T-cell (primary cell): ENCODE data around the gene CBX2. TPM values are rescaled to one million over a fixed set of nuclear protein-coding genes. Genes with fewer than 3 reads are reported as not detected.

ENCODE experiments used
- ATAC-seq, 4 experiments: fragments of 200-7000 bp in 3 of 4; fragments of 150-1000 bp in 1 of 4; cut with Tn5 transposase; replicated peaks in 1 of 4; 1 replicate in 3 of 4; 2 replicates in 1 of 4; pipeline ENCODE4 v1.10.0; 2021; ENCODE audit warnings: moderate library complexity in 3 of 4, mild to moderate bottlenecking in 2 of 4, moderate number of reproducible peaks in 1 of 4
- CTCF ChIA-PET, 2 donors: fragments of 300-600 bp; sonication (Branson Sonifier 250); formaldehyde crosslinking; loops; one replicate each; lab custom pipeline; 2022; ENCODE audit warnings: antibody characterized with exemption in 2 of 2; lab: Charles Lee
- POLR2A ChIA-PET, 2 donors: fragments of 300-600 bp; sonication (Branson Sonifier 250); formaldehyde crosslinking; loops; one replicate each; lab custom pipeline; 2022; ENCODE audit warnings: antibody characterized with exemption in 2 of 2; lab: Charles Lee
- DNase-seq, 35 experiments: peaks; one replicate each; pipeline versions ENCODE4 v3.0.0 to v3.0.0-alpha.2; 2013 to 2023
- H3K27ac ChIP-seq: one replicate; pipeline ENCODE4 v1.5.1; 2013; ENCODE audit warnings: low read length
- H3K27me3 ChIP-seq, 2 experiments: replicated peaks in 1 of 2; 1 replicate in 1 of 2; 2 replicates in 1 of 2; pipeline versions ENCODE4 v1.6.1 to v1.7.0; 2013; ENCODE audit warnings: low read length in 1 of 2, mixed read lengths in 1 of 2; ENCODE audit not compliant: control insufficient read depth in 2 of 2, insufficient read depth in 2 of 2; ENCODE audit errors: extremely low read depth in 1 of 2
- H3K36me3 ChIP-seq, 2 donors: 1 replicate in 1 of 2; 2 replicates in 1 of 2; pipeline versions ENCODE4 v1.6.1 to v1.7.0; 2013; ENCODE audit warnings: low read length in 1 of 2; ENCODE audit not compliant: control insufficient read depth in 2 of 2, insufficient read depth in 1 of 2; ENCODE audit errors: extremely low read depth in 1 of 2
- H3K4me1 ChIP-seq, 2 experiments: 1 replicate in 1 of 2; 2 replicates in 1 of 2; pipeline versions ENCODE4 v1.6.1 to v1.7.0; 2013; ENCODE audit warnings: low read length in 2 of 2, mixed read lengths in 1 of 2; ENCODE audit not compliant: insufficient read depth in 2 of 2, control insufficient read depth in 1 of 2; ENCODE audit errors: extremely low read depth in 1 of 2
- H3K4me3 ChIP-seq, 2 donors: 1 replicate in 1 of 2; 2 replicates in 1 of 2; pipeline versions ENCODE4 v1.5.1 to v1.7.0; 2013; ENCODE audit warnings: mild to moderate bottlenecking in 2 of 2, low read length in 1 of 2, moderate library complexity in 1 of 2; ENCODE audit not compliant: control insufficient read depth in 1 of 2; ENCODE audit errors: extremely low read depth in 1 of 2
- H3K9me3 ChIP-seq: 2 replicates; pipeline ENCODE4 v1.7.0; 2013
- H3K27ac Mint-ChIP-seq, 2 donors: one replicate each; pipeline ENCODE4 v1.8.0; 2020 to 2021; ENCODE audit warnings: mild to moderate bottlenecking in 2 of 2, mixed read lengths in 2 of 2
- H3K27me3 Mint-ChIP-seq, 2 donors: one replicate each; pipeline ENCODE4 v1.8.0; 2021 to 2022; ENCODE audit warnings: mixed read lengths in 2 of 2
- H3K36me3 Mint-ChIP-seq: one replicate; pipeline ENCODE4 v1.8.0; 2021; ENCODE audit warnings: mixed read lengths
- H3K4me1 Mint-ChIP-seq, 3 donors: one replicate each; pipeline ENCODE4 v1.8.0; 2020 to 2022; ENCODE audit warnings: mixed read lengths in 3 of 3, mild to moderate bottlenecking in 1 of 3
- H3K4me3 Mint-ChIP-seq, 3 donors: one replicate each; pipeline ENCODE4 v1.8.0; 2020 to 2022; ENCODE audit warnings: mild to moderate bottlenecking in 3 of 3, mixed read lengths in 3 of 3, moderate library complexity in 3 of 3
- H3K9me3 Mint-ChIP-seq, 3 donors: one replicate each; pipeline ENCODE4 v1.8.0; 2020 to 2022; ENCODE audit warnings: mixed read lengths in 3 of 3
- WGBS: methylation state at CpG from one replicate; pipeline ENCODE4 v1.1.5; 2013; ENCODE audit warnings: missing lambda C conversion rate; ENCODE audit not compliant: insufficient coverage; 5-methylcytosine and 5-hydroxymethylcytosine counted together
- total RNA-seq, 35 experiments: library from RNA in 6 of 35; stranded (reverse) in 6 of 35; fragments of 120-200 nt in 1 of 35; gene quantifications; one replicate each; pipeline versions ENCODE4 v1.2.1 to v1.2.4 and lab custom pipeline; 2013 to 2026

CBX2 gene
- total RNA-seq, 5 donors from 2014 or later (not counting 1 experiment from before 2014, with no cell fraction given): 0.43 to 0.79 (median 0.70) TPM

DNA sequence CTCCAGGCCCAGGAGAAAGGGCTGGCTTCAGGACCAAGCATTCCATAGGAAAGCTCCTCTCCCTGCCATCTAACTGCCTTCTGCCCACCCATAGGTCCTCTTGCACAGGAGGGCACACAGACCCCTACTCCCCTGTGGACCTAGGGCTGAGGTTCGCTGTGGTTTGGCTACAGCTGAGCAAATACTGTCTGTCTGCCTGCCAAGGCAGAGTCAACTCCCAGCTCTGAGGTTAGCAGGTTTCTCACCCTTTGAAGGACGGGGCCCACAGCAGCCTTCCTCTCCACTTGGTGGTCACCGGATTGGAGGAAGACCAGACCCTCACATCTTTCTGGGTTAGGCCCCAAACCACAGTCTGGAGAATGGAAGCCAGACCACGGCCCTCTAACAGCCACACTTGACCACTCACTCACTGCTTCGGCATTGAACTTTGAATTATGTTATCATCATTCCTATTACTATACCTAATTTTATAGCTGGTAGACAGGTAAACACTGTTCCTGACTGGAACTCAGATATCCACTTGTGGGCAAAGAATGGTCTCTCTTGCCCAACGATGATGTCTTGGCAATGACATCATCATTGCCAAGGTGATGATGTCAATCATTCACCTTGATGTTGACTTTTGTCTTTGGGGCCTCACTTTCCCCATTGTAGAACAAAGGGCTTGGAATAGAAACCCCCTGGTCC is 47.1 kb downstream of the CBX2 start:
- Histone ChIP-seq H3K27me3 (peaks cover 0 to 32% of the 10 kb centered on the region in 2 experiments), H3K9me3 (no peaks in the 10 kb centered on the region), H3K27ac (no peak overlapping the region), H3K4me1 (peaks cover 10% of the 10 kb centered on the region in 2 experiments), H3K36me3 (no peaks in the 10 kb centered on the region), H3K4me3 (no peak overlapping the region)
- ATAC-seq (no peak), DNase-seq (no peak)
- CTCF ChIA-PET: no interaction called here
- WGBS: 73% methylated on average over 5 of the region's 6 CpGs
- peaks cover 5 to 21% of the 10 kb centered on the region in 2 donors for H3K27me3 Mint-ChIP-seq
- POLR2A ChIA-PET: interaction anchor here in 1 of 2 donors (0.5 kb wide), 1 partner anchor 11 kb away, joined by 8 read pairs; no protein-coding TSS in a partner anchor
- peaks cover 6 to 29% (median 19%) of the 10 kb centered on the region in 3 donors for H3K4me1 Mint-ChIP-seq
- no peak overlapping the region for H3K4me3 Mint-ChIP-seq
- no peaks in the 10 kb centered on the region for H3K9me3 Mint-ChIP-seq
- H3K27ac Mint-ChIP-seq: no peak overlapping the region
- H3K36me3 Mint-ChIP-seq: peaks cover 4% of the 10 kb centered on the region

DNA sequence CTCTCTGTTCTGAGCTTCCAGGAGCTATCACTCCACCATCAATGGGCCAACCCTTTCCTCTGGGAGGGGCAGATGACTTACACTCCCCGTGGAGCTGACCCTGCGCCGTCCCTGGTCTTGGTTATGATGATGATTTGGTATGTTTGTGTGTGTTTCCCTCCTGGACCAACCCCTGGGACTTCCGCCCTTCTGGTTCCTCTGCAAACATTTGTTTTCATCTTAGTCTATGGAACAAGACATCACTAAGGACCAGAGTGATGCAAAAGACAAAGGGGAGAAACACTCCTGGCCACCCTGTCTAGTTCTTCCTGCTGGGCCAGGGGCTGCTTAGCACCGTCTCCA is 47.6 kb downstream of the CBX2 start:
- ChIA-PET POLR2A (no interaction called here), CTCF (no interaction called here)
- Histone ChIP-seq H3K4me3 (no peak overlapping the region), H3K4me1 (peaks cover 10% of the 10 kb centered on the region in 2 experiments), H3K36me3 (no peaks in the 10 kb centered on the region), H3K27me3 (peaks cover 0 to 27% of the 10 kb centered on the region in 2 experiments), H3K27ac (no peak overlapping the region), H3K9me3 (no peaks in the 10 kb centered on the region)
- DNase-seq (no peak), ATAC-seq (no peak)
- Mint-ChIP-seq H3K4me1 (peaks cover 6 to 29% (median 19%) of the 10 kb centered on the region in 3 donors), H3K27me3 (peaks cover 5 to 21% of the 10 kb centered on the region in 2 donors), H3K27ac (no peak overlapping the region), H3K9me3 (no peaks in the 10 kb centered on the region), H3K4me3 (no peak overlapping the region), H3K36me3 (peaks cover 4% of the 10 kb centered on the region)
- 92% methylated on average over 2 of the region's 5 CpGs for WGBS

DNA sequence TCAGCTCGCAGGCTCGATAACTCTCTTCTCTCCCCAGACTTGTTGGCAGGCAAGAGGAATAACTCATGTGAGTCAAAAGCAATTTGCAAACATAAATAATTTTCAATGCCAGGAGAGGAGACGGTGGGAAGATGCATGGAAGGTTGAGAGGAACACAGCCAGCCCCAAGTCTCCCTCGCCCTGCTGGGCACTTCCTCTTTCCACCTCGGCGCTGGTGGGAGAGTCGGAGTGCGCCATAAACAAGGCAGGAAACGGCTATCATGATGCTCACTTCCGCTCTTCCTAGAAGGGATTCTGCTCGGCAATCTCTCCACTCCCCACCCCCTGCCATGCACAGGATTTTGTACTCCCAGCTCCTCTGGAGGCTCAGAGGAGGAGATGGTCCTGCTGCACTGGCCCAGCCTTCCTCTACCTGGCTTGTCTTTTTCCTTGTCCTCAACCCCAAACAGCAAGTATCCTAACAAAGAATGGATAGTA is 48.3 kb downstream of the CBX2 start:
- peaks cover 0 to 23% of the 10 kb centered on the region in 2 experiments for H3K27me3 ChIP-seq
- 35% methylated on average over 7 of the region's 11 CpGs for WGBS
- no peak for DNase-seq
- Mint-ChIP-seq H3K4me3 (no peak overlapping the region), H3K9me3 (no peaks in the 10 kb centered on the region), H3K27me3 (peaks cover 5 to 20% of the 10 kb centered on the region in 2 donors), H3K36me3 (peaks cover 4% of the 10 kb centered on the region), H3K27ac (no peak overlapping the region), H3K4me1 (peaks cover 6 to 29% (median 19%) of the 10 kb centered on the region in 3 donors)
- POLR2A ChIA-PET: no interaction called here
- H3K36me3 ChIP-seq: no peaks in the 10 kb centered on the region
- H3K27ac ChIP-seq: no peak overlapping the region
- no peak overlapping the region for H3K4me3 ChIP-seq
- CTCF ChIA-PET: no interaction called here
- no peak for ATAC-seq
- no peaks in the 10 kb centered on the region for H3K9me3 ChIP-seq
- H3K4me1 ChIP-seq: peaks cover 12 to 16% of the 10 kb centered on the region in 2 experiments

DNA sequence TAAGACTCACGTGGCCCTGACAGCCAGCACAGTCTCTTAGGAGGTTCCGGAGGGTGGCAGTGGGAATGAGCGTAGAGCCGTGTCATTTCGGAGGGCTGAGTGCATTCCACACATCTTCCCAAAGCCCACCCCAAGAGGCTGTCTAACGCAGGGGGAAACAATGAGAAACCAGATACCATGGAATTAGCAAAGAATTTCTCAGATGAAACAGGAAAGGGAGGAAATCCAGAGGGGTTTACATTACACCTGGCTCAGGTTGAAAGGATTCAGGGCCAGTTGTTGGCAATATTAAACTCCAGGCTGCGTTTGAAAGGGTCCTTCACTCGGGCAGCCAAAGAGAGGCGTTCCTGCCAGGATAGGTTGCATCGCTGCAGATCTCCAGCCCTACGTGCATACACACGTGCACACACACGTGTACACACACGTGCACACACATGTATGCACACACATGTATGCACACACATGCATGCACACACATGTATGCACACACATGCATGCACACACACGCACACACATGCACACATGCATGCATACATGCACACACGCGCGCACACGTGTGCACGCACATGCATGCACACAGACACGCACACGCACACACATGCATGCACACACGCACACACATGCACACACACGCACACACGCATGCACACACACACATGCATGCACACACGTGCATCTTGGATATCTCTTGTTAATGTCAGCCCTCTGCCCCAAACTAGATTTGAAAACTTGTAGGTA is 49.1 kb downstream of the CBX2 start:
- Histone ChIP-seq H3K4me1 (peaks cover 12 to 22% of the 10 kb centered on the region in 2 experiments), H3K36me3 (no peaks in the 10 kb centered on the region), H3K27me3 (peaks cover 0 to 18% of the 10 kb centered on the region in 2 experiments), H3K27ac (no peak overlapping the region), H3K4me3 (no peak overlapping the region), H3K9me3 (no peaks in the 10 kb centered on the region)
- Mint-ChIP-seq H3K36me3 (peaks cover 4% of the 10 kb centered on the region), H3K9me3 (no peaks in the 10 kb centered on the region), H3K4me3 (no peak overlapping the region), H3K4me1 (peaks cover 9 to 32% (median 19%) of the 10 kb centered on the region in 3 donors), H3K27ac (no peak overlapping the region), H3K27me3 (peaks cover 5 to 17% of the 10 kb centered on the region in 2 donors)
- POLR2A ChIA-PET: no interaction called here
- WGBS: 85% methylated on average over 19 of the region's 26 CpGs
- DNase-seq (no peak), ATAC-seq (no peak)
- CTCF ChIA-PET: no interaction called here

DNA sequence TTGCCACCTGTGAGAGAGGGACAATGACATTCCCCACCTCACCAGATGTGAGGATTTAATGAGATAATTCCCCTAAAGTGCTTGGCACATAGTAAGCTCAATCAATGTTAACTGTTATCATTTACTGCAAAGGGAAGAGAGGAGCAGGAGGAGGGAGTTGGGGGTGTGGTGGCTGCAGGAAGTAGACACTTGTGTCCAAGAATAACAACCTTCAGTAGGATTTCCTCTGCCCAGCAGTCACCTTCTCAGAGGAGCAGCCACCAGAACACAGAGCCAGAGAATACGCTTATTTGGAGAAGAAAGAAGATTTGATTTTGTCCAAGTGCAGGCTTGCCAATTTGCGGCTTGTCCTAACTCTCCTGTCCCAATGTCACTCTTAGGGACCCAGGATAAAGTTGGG is 51.1 kb downstream of the CBX2 start:
- H3K4me3 Mint-ChIP-seq: no peak overlapping the region
- CTCF ChIA-PET: no interaction called here

DNA sequence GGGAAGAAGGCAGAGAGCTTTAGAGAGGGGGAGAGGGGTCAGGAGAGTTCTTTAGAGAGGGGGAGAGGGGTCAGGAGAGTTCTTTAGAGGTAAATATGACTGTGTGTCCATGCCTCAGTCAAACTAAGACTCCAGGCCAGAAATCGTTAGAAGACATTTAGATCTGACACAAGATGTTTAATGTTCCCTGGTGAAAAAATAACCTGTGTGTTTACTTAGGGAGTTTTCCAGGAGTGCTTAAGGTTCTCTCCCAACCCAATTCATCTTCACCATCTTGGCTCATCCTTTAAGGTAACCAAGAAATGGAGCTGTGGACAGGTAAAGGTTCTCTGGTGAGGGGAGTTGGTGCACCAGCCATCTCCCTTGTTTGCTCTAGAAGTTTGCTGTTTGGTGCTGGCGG is 51.5 kb downstream of the CBX2 start:
- peaks cover 8% of the 10 kb centered on the region for H3K36me3 Mint-ChIP-seq
- H3K4me1 Mint-ChIP-seq: peaks cover 13 to 39% (median 27%) of the 10 kb centered on the region in 3 donors
- no peak overlapping the region for H3K4me3 Mint-ChIP-seq
- ChIA-PET POLR2A (interaction anchor here in 1 of 2 donors (0.6 kb wide), 2 partner anchors 26 to 54 kb away, joined by 3 to 7 read pairs; no protein-coding TSS in a partner anchor), CTCF (no interaction called here)
- ATAC-seq: no peak
- H3K27ac ChIP-seq: no peak overlapping the region
- H3K27me3 Mint-ChIP-seq: peaks cover 2 to 11% of the 10 kb centered on the region in 2 donors
- peak overlapping the region in 1 of 2 donors; percentile 12 for H3K27ac Mint-ChIP-seq
- no peaks in the 10 kb centered on the region for H3K9me3 Mint-ChIP-seq
- no peak overlapping the region for H3K4me3 ChIP-seq
- no peak for DNase-seq
- H3K27me3 ChIP-seq: peaks cover 0 to 15% of the 10 kb centered on the region in 2 experiments
- peaks cover 3 to 16% of the 10 kb centered on the region in 2 donors for H3K36me3 ChIP-seq
- H3K9me3 ChIP-seq: no peaks in the 10 kb centered on the region
- peaks cover 15 to 41% of the 10 kb centered on the region in 2 experiments for H3K4me1 ChIP-seq
- WGBS: 100% methylated on average over 1 of the region's 2 CpGs

More for the DNA sequence above, 51.1 kb downstream of the CBX2 start:
- Histone ChIP-seq H3K4me1 (peaks cover 15 to 40% of the 10 kb centered on the region in 2 experiments), H3K27ac (no peak overlapping the region), H3K4me3 (no peak overlapping the region), H3K27me3 (peaks cover 0 to 18% of the 10 kb centered on the region in 2 experiments), H3K9me3 (no peaks in the 10 kb centered on the region), H3K36me3 (peaks cover 3 to 12% of the 10 kb centered on the region in 2 donors)
- H3K4me1 Mint-ChIP-seq: peaks cover 13 to 39% (median 26%) of the 10 kb centered on the region in 3 donors
- peaks cover 9% of the 10 kb centered on the region for H3K36me3 Mint-ChIP-seq
- POLR2A ChIA-PET: interaction anchor here (0.6 to 0.8 kb wide), 3 partner anchors 10 to 54 kb away, joined by 3 to 7 read pairs (median 4); no protein-coding TSS in a partner anchor
- WGBS: no CpG with 5 or more reads among the region's 2 CpGs
- H3K9me3 Mint-ChIP-seq: no peaks in the 10 kb centered on the region
- DNase-seq (no peak), ATAC-seq (peak in 1 of 4 experiments; percentile 8)
- H3K27me3 Mint-ChIP-seq: peaks cover 5 to 11% of the 10 kb centered on the region in 2 donors
- peak overlapping the region in 1 of 2 donors; percentile 12 for H3K27ac Mint-ChIP-seq
